ENCODE data around the gene DCC.

DCC gene

DNA sequence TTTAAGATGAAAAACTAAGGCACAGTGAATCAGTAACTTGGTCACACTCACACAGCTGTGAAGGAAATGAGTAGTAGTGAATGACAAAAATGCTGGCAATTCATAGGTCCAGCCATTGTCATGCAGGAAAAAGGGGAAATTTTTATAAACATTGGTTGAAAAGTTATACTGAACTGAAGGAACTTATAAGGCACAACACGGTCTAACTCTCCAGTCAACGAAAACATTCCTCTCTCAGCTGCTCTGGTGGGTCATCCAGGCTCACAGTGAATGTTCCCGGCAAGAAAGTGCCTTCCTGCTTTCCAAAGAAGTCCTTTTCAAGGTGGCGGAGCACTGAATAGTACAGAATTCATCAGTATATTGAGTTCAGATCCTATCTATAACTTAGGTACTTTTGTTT lies 476.1 kb downstream of the DCC start:
- H3K4me3 ChIP-seq = no peak overlapping the region
- no peaks in the 10 kb centered on the region for H3K36me3 ChIP-seq (ENCODE audit: insufficient read depth, low read length)
- no peaks in the 10 kb centered on the region for H3K9me3 ChIP-seq (ENCODE audit: low read depth, low read length)
- TF ChIP-seq FOXP2 (optimal IDR thresholded peaks at IDR 0.05; ENCODE audit: control extremely low read depth, extremely low read length, insufficient read depth) (no peak), POLR2AphosphoS5 (IDR thresholded peaks at IDR 0.05; ENCODE audit: borderline replicate concordance, low read depth, low read length) (no peak), EZH2 (IDR thresholded peaks at IDR 0.05) (no peak)
- DNase-seq (ENCODE audit: low read depth, low spot score) = no peak
- H3K9ac ChIP-seq (ENCODE audit: insufficient read length) = no peak overlapping the region
- no peak overlapping the region for H3K27ac ChIP-seq

DNA sequence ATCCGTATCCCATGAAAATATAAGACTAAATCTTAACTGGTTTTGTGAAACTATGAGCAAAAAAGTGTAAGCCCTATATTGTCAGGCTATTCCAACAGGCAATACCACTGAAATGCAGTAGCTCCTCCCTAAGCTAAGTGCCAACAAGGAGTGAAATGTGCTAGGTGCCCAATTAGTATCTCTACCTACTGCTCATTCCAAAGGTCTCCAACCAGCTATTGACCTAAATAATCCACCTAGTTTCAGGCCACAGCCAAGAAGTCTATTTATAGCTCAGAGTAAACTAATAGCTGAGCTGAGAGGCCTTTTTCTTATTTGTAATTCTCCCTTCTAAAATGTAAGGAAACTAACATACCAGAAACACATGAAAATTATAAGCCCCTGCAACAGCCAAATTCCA lies 482.2 kb downstream of the DCC start:
- no peak for DNase-seq (ENCODE audit: low read depth, low spot score)
- Histone ChIP-seq H3K4me3 (no peak overlapping the region), H3K36me3 (ENCODE audit: insufficient read depth, low read length) (no peaks in the 10 kb centered on the region), H3K9ac (ENCODE audit: insufficient read length) (no peak overlapping the region), H3K9me3 (ENCODE audit: low read depth, low read length) (no peaks in the 10 kb centered on the region), H3K27ac (no peak overlapping the region)
- TF ChIP-seq POLR2AphosphoS5 (IDR thresholded peaks at IDR 0.05; ENCODE audit: borderline replicate concordance, low read depth, low read length) (no peak), FOXP2 (optimal IDR thresholded peaks at IDR 0.05; ENCODE audit: control extremely low read depth, extremely low read length, insufficient read depth) (no peak), EZH2 (IDR thresholded peaks at IDR 0.05) (no peak)

DNA sequence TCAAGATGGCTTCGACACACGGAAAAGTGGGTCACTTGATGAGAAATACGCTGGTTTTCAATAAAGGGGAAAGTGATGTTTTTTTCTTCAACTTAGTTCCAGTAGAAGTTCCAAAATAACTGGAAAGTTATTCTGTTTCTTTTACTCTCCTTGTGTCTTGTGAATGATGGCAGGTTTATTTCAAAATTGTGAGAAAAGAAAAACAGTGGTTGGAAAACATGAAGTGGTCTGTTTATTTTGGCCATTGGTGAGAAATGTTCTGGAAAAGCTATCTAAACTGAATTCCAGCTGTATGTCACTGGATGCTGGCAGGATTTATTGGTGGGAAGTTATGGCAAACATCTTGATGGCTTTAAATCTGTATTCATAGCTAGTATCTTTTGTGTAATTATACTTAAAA lies 484.1 kb downstream of the DCC start:
- Histone ChIP-seq H3K36me3 (ENCODE audit: insufficient read depth, low read length) (no peaks in the 10 kb centered on the region), H3K4me3 (no peak overlapping the region), H3K27ac (no peak overlapping the region), H3K9me3 (ENCODE audit: low read depth, low read length) (no peaks in the 10 kb centered on the region), H3K9ac (ENCODE audit: insufficient read length) (no peak overlapping the region)
- no peak for DNase-seq (ENCODE audit: low read depth, low spot score)
- TF ChIP-seq FOXP2 (optimal IDR thresholded peaks at IDR 0.05; ENCODE audit: control extremely low read depth, extremely low read length, insufficient read depth) (no peak), POLR2AphosphoS5 (IDR thresholded peaks at IDR 0.05; ENCODE audit: borderline replicate concordance, low read depth, low read length) (no peak), EZH2 (IDR thresholded peaks at IDR 0.05) (no peak)

DNA sequence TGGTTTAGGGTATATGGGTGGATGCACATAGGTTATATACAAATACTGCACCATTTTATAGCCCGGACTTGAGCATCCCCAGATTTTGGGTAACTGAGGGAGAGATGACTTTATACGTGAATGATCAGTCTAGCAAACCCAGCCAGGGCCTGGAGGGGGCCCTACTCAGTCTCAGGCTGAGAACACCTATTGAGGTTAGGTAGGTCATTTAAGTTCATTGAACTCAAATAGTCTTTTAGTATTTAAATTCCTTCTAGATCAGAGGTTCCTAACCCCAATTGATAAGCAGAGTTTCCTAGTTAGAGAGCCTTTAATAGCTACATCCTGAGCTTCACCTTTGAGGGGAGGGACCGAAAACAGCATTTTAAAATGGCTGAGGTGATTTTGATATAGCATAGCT lies 487.0 kb downstream of the DCC start:
- Histone ChIP-seq H3K27ac (no peak overlapping the region), H3K9me3 (ENCODE audit: low read depth, low read length) (no peaks in the 10 kb centered on the region), H3K36me3 (ENCODE audit: insufficient read depth, low read length) (no peaks in the 10 kb centered on the region), H3K4me3 (no peak overlapping the region), H3K9ac (ENCODE audit: insufficient read length) (no peak overlapping the region)
- TF ChIP-seq EZH2 (IDR thresholded peaks at IDR 0.05) = no peak
- TF ChIP-seq POLR2AphosphoS5 (IDR thresholded peaks at IDR 0.05; ENCODE audit: borderline replicate concordance, low read depth, low read length) = no peak
- no peak for TF ChIP-seq FOXP2 (optimal IDR thresholded peaks at IDR 0.05; ENCODE audit: control extremely low read depth, extremely low read length, insufficient read depth)
- DNase-seq (ENCODE audit: low read depth, low spot score) = no peak

DNA sequence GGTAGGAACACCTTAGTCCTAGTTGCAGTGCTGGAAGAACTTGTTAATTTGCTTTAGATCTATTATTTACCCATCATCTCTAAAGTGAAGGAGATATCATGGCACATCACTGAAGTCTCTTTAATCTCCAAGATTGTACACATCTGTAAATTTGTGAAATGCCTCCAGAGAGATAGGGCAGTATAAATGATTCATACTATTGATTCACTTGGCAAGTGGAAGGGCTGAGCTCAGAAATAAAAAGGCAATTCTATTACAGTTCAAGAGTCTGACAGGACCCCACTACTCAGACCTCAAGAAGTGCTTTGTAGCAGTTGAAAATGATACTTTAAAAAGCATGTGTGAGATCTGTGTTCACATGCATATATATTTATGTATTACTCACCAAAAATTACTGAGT lies 489.3 kb downstream of the DCC start:
- Histone ChIP-seq H3K4me3 (no peak overlapping the region), H3K9ac (ENCODE audit: insufficient read length) (no peak overlapping the region), H3K36me3 (ENCODE audit: insufficient read depth, low read length) (no peaks in the 10 kb centered on the region), H3K9me3 (ENCODE audit: low read depth, low read length) (no peaks in the 10 kb centered on the region), H3K27ac (no peak overlapping the region)
- TF ChIP-seq EZH2 (IDR thresholded peaks at IDR 0.05) = no peak
- DNase-seq (ENCODE audit: low read depth, low spot score) = no peak

DNA sequence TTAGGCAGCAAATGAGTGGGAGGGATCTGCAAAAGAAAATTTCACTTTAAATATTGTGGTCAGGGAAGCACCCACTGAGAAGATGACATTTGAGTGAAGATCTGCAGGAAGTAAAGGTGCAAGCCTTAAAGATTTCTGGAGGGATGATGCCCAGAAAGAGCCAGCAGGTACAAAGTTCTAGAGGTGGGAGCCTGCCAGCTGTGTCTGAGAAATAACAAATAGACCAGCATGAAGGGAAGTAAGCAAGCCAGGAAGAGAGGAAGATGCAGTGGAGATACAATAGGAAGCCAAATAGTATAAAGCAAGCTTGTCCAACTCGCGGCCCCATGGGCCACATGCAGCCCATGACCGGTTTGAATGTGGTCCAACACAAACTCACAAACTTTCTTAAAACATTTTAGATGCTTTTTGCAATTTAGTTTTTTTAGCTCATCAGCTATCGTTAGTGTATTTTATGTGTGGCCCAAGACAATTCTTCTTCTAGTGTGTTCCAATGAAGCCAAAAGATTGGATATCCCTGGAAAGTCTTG lies 489.9 kb downstream of the DCC start:
- H3K4me3 ChIP-seq = no peak overlapping the region
- no peak for TF ChIP-seq FOXP2 (optimal IDR thresholded peaks at IDR 0.05; ENCODE audit: control extremely low read depth, extremely low read length, insufficient read depth)
- TF ChIP-seq EZH2 (IDR thresholded peaks at IDR 0.05) = no peak
- no peak for TF ChIP-seq POLR2AphosphoS5 (IDR thresholded peaks at IDR 0.05; ENCODE audit: borderline replicate concordance, low read depth, low read length)
- no peak for DNase-seq (ENCODE audit: low read depth, low spot score)
- no peaks in the 10 kb centered on the region for H3K36me3 ChIP-seq (ENCODE audit: insufficient read depth, low read length)
- no peak overlapping the region for H3K27ac ChIP-seq
- H3K9me3 ChIP-seq (ENCODE audit: low read depth, low read length) = no peaks in the 10 kb centered on the region
- no peak overlapping the region for H3K9ac ChIP-seq (ENCODE audit: insufficient read length)

DNA sequence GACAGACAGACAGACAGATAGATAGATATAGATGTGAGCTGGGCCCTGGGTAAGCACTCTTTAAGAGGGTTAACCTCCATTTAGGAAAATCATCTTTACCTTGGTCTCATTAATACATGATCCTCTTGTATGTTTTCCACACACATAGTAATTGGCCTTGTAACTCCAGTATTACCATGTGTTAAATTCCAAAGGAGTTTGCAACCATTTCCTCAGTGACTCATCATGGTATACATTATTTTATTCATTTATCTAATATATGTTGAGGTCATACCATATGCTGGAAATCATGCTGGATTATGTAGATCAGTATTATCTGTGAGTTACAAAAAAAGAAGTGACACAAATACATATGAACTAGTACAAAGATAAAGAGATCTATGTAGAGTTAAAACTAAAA lies 504.3 kb downstream of the DCC start:
- H3K9me3 ChIP-seq (ENCODE audit: low read depth, low read length) = no peaks in the 10 kb centered on the region
- DNase-seq (ENCODE audit: low read depth, low spot score) = no peak
- H3K27ac ChIP-seq = no peak overlapping the region
- no peaks in the 10 kb centered on the region for H3K36me3 ChIP-seq (ENCODE audit: insufficient read depth, low read length)
- no peak overlapping the region for H3K9ac ChIP-seq (ENCODE audit: insufficient read length)
- no peak overlapping the region for H3K4me3 ChIP-seq
- TF ChIP-seq FOXP2 (optimal IDR thresholded peaks at IDR 0.05; ENCODE audit: control extremely low read depth, extremely low read length, insufficient read depth) (no peak), POLR2AphosphoS5 (IDR thresholded peaks at IDR 0.05; ENCODE audit: borderline replicate concordance, low read depth, low read length) (no peak), EZH2 (IDR thresholded peaks at IDR 0.05) (no peak)

DNA sequence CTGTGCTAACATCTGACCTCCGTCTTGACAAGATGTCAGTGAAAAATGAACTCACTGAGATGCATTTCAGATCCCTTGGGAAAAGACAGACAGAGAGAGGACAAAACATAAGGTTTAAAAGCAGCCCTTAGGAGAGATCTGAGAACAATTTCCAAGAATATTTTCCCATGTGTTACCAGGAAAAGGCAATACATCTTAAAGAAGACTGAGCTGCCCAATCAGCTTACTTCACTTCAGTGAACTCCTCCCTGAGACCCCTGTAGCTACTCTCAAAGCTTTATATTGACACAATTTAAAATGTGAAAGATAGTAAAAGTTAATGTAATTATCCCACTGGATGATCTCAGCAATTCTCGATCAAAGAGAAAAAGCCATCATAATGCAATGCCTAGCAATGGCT lies 505.0 kb downstream of the DCC start:
- no peaks in the 10 kb centered on the region for H3K9me3 ChIP-seq (ENCODE audit: low read depth, low read length)
- H3K36me3 ChIP-seq (ENCODE audit: insufficient read depth, low read length) = no peaks in the 10 kb centered on the region
- no peak for TF ChIP-seq POLR2AphosphoS5 (IDR thresholded peaks at IDR 0.05; ENCODE audit: borderline replicate concordance, low read depth, low read length)
- TF ChIP-seq FOXP2 (optimal IDR thresholded peaks at IDR 0.05; ENCODE audit: control extremely low read depth, extremely low read length, insufficient read depth) = no peak
- TF ChIP-seq EZH2 (IDR thresholded peaks at IDR 0.05) = no peak
- H3K4me3 ChIP-seq = no peak overlapping the region
- H3K27ac ChIP-seq = no peak overlapping the region
- H3K9ac ChIP-seq (ENCODE audit: insufficient read length) = no peak overlapping the region
- no peak for DNase-seq (ENCODE audit: low read depth, low spot score)

DNA sequence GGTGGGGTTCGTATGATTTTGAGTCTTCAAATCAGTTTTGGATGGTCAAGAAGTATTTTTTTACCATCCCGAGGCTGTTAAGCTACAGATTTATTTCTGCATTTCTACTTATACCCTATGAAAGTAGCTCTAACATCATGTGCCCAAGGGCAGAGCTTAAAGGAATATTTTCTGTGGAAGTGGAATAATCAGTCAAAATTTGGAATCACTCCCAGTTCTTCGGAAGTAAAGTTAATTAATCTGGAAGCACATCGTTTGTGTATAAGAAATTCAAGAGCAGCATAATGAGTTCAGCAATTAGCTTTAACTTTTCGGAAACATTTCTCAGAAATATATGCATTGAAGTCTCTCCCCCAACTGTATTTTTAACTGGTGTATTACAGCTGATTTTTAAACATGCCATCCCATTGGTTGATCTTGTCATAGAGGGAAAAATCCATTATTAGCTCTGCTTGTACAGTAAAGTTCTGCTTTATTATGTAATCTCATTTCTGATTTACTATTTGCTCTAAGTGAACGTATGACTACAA lies 510.1 kb downstream of the DCC start:
- no peaks in the 10 kb centered on the region for H3K36me3 ChIP-seq (ENCODE audit: insufficient read depth, low read length)
- no peak overlapping the region for H3K27ac ChIP-seq
- no peak for DNase-seq (ENCODE audit: low read depth, low spot score)
- no peaks in the 10 kb centered on the region for H3K9me3 ChIP-seq (ENCODE audit: low read depth, low read length)
- no peak overlapping the region for H3K9ac ChIP-seq (ENCODE audit: insufficient read length)
- TF ChIP-seq POLR2AphosphoS5 (IDR thresholded peaks at IDR 0.05; ENCODE audit: borderline replicate concordance, low read depth, low read length) = no peak
- TF ChIP-seq FOXP2 (optimal IDR thresholded peaks at IDR 0.05; ENCODE audit: control extremely low read depth, extremely low read length, insufficient read depth) = no peak
- TF ChIP-seq EZH2 (IDR thresholded peaks at IDR 0.05) = no peak
- no peak overlapping the region for H3K4me3 ChIP-seq

Measured in SK-N-MC (cell line).